ENCODE data around the gene PECR.
"Not testable (repeated sequence)": the region's sequence is repeated elsewhere in the genome, so short reads cannot be mapped to it uniquely, and the experiment has no call there.

DNA sequence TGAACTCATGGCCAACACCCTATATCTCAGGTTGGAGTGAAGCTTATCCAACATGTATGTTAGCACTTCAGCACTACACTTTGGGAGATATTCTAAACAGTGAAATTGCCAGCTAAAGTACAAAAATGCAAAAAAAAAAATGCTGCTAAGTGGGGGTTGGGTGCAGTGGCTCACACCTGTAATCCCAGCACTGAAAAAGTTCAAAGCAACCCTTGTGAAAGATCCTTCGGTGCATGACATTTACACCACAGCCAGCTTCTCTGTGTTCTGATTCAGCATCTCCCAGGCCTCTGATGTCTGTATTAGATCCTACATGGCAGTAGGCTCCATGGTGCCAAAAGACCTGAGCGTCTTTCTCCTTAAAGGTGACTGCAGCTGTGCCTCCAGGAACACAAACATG lies 72.4 kb downstream of the PECR start:
- TF ChIP-seq CTCF (IDR thresholded peaks at IDR 0.05; ENCODE audit: low read depth, low read length, missing input control); EGR1 (IDR thresholded peaks at IDR 0.05; ENCODE audit: low read depth in 2 of 2); RAD21 (IDR thresholded peaks at IDR 0.05); RXRA (IDR thresholded peaks at IDR 0.05); FOXA1 (IDR thresholded peaks at IDR 0.05); SP1 (IDR thresholded peaks at IDR 0.05); GABPA (IDR thresholded peaks at IDR 0.05 in 1 of 2, conservative IDR thresholded peaks at IDR 0.05 in 1 of 2); JUND (IDR thresholded peaks at IDR 0.05); YY1 (IDR thresholded peaks at IDR 0.05); REST (IDR thresholded peaks at IDR 0.05): not testable (repeated sequence)

Data from liver (tissue), 3 donors.